HG03135 (cell line): ENCODE data around the gene CUBN.

Experiments used
- ATAC-seq: cut with Tn5 transposase; IDR thresholded peaks from one replicate; pipeline ENCODE4 v1.9.1; 2021; ENCODE audit warnings: mild to moderate bottlenecking, moderate library complexity; ENCODE audit not compliant: unreplicated experiment

CUBN gene

GRCh38 chr10:16891375-16892313, 238.0 kb downstream of the CUBN start:
- ATAC-seq = no peak

GRCh38 chr10:16890691-16891090, 238.9 kb downstream of the CUBN start:
- no peak for ATAC-seq

GRCh38 chr10:16887565-16887964, 242.0 kb downstream of the CUBN start:
- no peak for ATAC-seq

GRCh38 chr10:16886031-16886430, 243.6 kb downstream of the CUBN start:
- ATAC-seq = no peak

- no peak for ATAC-seq
Observed at GRCh38 chr10:16884497-16884896, 245.1 kb downstream of the CUBN start.

GRCh38 chr10:16883084-16883483, 246.5 kb downstream of the CUBN start:
- ATAC-seq = no peak

GRCh38 chr10:16870331-16870730, 259.3 kb downstream of the CUBN start:
- ATAC-seq = no peak

GRCh38 chr10:16867990-16868389, 261.6 kb downstream of the CUBN start:
- ATAC-seq = no peak

GRCh38 chr10:16867556-16867955, 262.1 kb downstream of the CUBN start:
- ATAC-seq = no peak

- no peak for ATAC-seq
Observed at GRCh38 chr10:16866541-16867275, 262.9 kb downstream of the CUBN start.

GRCh38 chr10:16865766-16866165, 263.8 kb downstream of the CUBN start:
- no peak for ATAC-seq

- ATAC-seq = no peak
Observed at GRCh38 chr10:16863766-16864165, 265.8 kb downstream of the CUBN start.

GRCh38 chr10:16857419-16857818, 272.2 kb downstream of the CUBN start:
- no peak for ATAC-seq

- no peak for ATAC-seq
Observed at GRCh38 chr10:16856567-16856966, 273.0 kb downstream of the CUBN start.

- ATAC-seq = no peak
Observed at GRCh38 chr10:16856092-16856491, 273.5 kb downstream of the CUBN start.

GRCh38 chr10:16854623-16855022, 275.0 kb downstream of the CUBN start:
- ATAC-seq = no peak

GRCh38 chr10:16853809-16854208, 275.8 kb downstream of the CUBN start:
- no peak for ATAC-seq

- ATAC-seq = no peak
Observed at GRCh38 chr10:16853201-16853600, 276.4 kb downstream of the CUBN start.

- no peak for ATAC-seq
Observed at GRCh38 chr10:16852624-16853023, 277.0 kb downstream of the CUBN start.

- no peak for ATAC-seq
Observed at GRCh38 chr10:16848562-16849154, 281.0 kb downstream of the CUBN start.

GRCh38 chr10:16847644-16848043, 282.0 kb downstream of the CUBN start:
- no peak for ATAC-seq

- no peak for ATAC-seq
Observed at GRCh38 chr10:16845248-16845647, 284.4 kb downstream of the CUBN start.
